ENCODE data around the gene EVX2. TPM values are rescaled to one million over a fixed set of nuclear protein-coding genes. Genes with fewer than 3 reads are reported as not detected.

EVX2 gene
- polyA plus RNA-seq, 1 donor from 2014 or later: not detected

DNA sequence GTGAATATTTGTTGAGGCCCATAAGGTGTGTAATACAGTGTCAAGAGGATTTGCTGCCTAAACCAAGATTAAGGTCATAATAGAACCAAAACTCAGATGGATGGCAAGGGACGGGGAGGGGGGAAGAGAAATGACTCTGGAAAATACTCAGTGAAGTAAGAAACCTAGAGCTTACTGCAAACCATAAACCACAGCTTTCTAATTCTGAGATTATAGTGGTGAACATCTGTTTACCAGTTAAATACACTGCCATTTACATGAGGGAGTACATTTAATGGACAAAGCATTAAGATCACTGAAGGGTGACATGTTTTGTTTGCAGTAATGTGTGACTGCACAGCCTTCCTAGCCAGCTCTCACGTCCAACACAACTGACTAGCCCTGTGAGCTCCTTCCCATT lies 19.8 kb downstream of the EVX2 start:
- Histone ChIP-seq H3K27me3 (ENCODE audit: insufficient read depth, low read depth, low read length) (peaks cover 82% of the 10 kb centered on the region), H3K79me2 (replicated peaks; ENCODE audit: insufficient read depth, low read length) (no peaks in the 10 kb centered on the region), H3F3A (ENCODE audit: insufficient read depth, low read length, poor library complexity, severe bottlenecking) (no peaks in the 10 kb centered on the region), H3K27ac (ENCODE audit: low read length) (no peak overlapping the region), H2AFZ (ENCODE audit: low read depth, low read length) (no peak overlapping the region), H3K4me3 (ENCODE audit: low read length) (no peak overlapping the region), H3K36me3 (ENCODE audit: insufficient read depth, low read length) (no peaks in the 10 kb centered on the region), H3K9me3 (ENCODE audit: low read length) (no peaks in the 10 kb centered on the region), H3K9ac (ENCODE audit: low read length) (no peak overlapping the region), H3K4me2 (ENCODE audit: low read length) (no peak overlapping the region), H3K9me2 (ENCODE audit: insufficient read depth, low read length) (no peaks in the 10 kb centered on the region), H4K20me1 (ENCODE audit: insufficient read depth) (no peaks in the 10 kb centered on the region)
- no peak for TF ChIP-seq MXI1 (conservative IDR thresholded peaks at IDR 0.05; ENCODE audit: poor library complexity, severe bottlenecking)
- TF ChIP-seq RAD21 (conservative IDR thresholded peaks at IDR 0.05): no peak
- TF ChIP-seq TAF1 (IDR thresholded peaks at IDR 0.05; ENCODE audit: low read depth): no peak
- TF ChIP-seq SMC3 (conservative IDR thresholded peaks at IDR 0.05; ENCODE audit: poor library complexity): no peak
- TF ChIP-seq, protein P1, sequence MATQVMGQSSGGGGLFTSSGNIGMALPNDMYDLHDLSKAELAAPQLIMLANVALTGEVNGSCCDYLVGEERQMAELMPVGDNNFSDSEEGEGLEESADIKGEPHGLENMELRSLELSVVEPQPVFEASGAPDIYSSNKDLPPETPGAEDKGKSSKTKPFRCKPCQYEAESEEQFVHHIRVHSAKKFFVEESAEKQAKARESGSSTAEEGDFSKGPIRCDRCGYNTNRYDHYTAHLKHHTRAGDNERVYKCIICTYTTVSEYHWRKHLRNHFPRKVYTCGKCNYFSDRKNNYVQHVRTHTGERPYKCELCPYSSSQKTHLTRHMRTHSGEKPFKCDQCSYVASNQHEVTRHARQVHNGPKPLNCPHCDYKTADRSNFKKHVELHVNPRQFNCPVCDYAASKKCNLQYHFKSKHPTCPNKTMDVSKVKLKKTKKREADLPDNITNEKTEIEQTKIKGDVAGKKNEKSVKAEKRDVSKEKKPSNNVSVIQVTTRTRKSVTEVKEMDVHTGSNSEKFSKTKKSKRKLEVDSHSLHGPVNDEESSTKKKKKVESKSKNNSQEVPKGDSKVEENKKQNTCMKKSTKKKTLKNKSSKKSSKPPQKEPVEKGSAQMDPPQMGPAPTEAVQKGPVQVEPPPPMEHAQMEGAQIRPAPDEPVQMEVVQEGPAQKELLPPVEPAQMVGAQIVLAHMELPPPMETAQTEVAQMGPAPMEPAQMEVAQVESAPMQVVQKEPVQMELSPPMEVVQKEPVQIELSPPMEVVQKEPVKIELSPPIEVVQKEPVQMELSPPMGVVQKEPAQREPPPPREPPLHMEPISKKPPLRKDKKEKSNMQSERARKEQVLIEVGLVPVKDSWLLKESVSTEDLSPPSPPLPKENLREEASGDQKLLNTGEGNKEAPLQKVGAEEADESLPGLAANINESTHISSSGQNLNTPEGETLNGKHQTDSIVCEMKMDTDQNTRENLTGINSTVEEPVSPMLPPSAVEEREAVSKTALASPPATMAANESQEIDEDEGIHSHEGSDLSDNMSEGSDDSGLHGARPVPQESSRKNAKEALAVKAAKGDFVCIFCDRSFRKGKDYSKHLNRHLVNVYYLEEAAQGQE (IDR thresholded peaks at IDR 0.05; ENCODE audit: borderline replicate concordance): no peak
- TF ChIP-seq, protein P2, sequence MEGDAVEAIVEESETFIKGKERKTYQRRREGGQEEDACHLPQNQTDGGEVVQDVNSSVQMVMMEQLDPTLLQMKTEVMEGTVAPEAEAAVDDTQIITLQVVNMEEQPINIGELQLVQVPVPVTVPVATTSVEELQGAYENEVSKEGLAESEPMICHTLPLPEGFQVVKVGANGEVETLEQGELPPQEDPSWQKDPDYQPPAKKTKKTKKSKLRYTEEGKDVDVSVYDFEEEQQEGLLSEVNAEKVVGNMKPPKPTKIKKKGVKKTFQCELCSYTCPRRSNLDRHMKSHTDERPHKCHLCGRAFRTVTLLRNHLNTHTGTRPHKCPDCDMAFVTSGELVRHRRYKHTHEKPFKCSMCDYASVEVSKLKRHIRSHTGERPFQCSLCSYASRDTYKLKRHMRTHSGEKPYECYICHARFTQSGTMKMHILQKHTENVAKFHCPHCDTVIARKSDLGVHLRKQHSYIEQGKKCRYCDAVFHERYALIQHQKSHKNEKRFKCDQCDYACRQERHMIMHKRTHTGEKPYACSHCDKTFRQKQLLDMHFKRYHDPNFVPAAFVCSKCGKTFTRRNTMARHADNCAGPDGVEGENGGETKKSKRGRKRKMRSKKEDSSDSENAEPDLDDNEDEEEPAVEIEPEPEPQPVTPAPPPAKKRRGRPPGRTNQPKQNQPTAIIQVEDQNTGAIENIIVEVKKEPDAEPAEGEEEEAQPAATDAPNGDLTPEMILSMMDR (IDR thresholded peaks at IDR 0.05; ENCODE audit: poor library complexity, severe bottlenecking): no peak
- TF ChIP-seq POLR2AphosphoS5 (IDR thresholded peaks at IDR 0.05): no peak
- no peak for TF ChIP-seq EZH2 (IDR thresholded peaks at IDR 0.05; ENCODE audit: borderline replicate concordance, insufficient read depth, low read length, poor library complexity, severe bottlenecking)
- TF ChIP-seq EP300 (conservative IDR thresholded peaks at IDR 0.05; ENCODE audit: poor library complexity, severe bottlenecking): no peak

DNA sequence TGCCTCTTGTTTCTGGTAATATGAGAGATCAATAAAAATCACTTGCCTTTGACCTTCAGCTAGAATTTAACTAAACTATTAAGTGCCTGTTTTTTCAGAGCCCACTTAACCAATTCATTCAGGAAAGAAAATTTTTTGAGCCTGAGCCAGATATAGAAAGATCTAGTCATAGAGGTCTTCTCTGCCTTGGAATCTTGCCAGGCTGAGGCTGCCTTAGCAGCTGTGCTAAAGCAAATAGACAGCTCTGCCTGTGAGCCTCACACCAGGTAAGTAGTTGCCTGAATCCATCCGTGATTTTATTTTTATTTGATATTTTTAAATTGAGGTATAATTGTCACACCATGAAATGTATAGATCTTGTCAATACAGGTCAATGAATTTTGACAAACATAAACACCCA lies 27.4 kb downstream of the EVX2 start:
- no peak for TF ChIP-seq TAF1 (IDR thresholded peaks at IDR 0.05; ENCODE audit: low read depth)
- TF ChIP-seq, protein P1 (IDR thresholded peaks at IDR 0.05; ENCODE audit: borderline replicate concordance): no peak
- TF ChIP-seq EZH2 (IDR thresholded peaks at IDR 0.05; ENCODE audit: borderline replicate concordance, insufficient read depth, low read length, poor library complexity, severe bottlenecking): no peak
- no peak for TF ChIP-seq MXI1 (conservative IDR thresholded peaks at IDR 0.05; ENCODE audit: poor library complexity, severe bottlenecking)
- TF ChIP-seq POLR2AphosphoS5 (IDR thresholded peaks at IDR 0.05): no peak
- TF ChIP-seq RAD21 (conservative IDR thresholded peaks at IDR 0.05): no peak
- no peak for TF ChIP-seq SMC3 (conservative IDR thresholded peaks at IDR 0.05; ENCODE audit: poor library complexity)
- TF ChIP-seq, protein P2 (IDR thresholded peaks at IDR 0.05; ENCODE audit: poor library complexity, severe bottlenecking): no peak
- no peak for TF ChIP-seq EP300 (conservative IDR thresholded peaks at IDR 0.05; ENCODE audit: poor library complexity, severe bottlenecking)
- H3K27me3 ChIP-seq (ENCODE audit: insufficient read depth, low read depth, low read length): peaks cover 18% of the 10 kb centered on the region

More for the DNA sequence above, 27.4 kb downstream of the EVX2 start:
- no peak overlapping the region for H3K9ac ChIP-seq (ENCODE audit: low read length)
- H3K4me2 ChIP-seq (ENCODE audit: low read length): no peak overlapping the region
- H4K20me1 ChIP-seq (ENCODE audit: insufficient read depth): no peaks in the 10 kb centered on the region
- H3F3A ChIP-seq (ENCODE audit: insufficient read depth, low read length, poor library complexity, severe bottlenecking): no peaks in the 10 kb centered on the region
- H3K79me2 ChIP-seq (replicated peaks; ENCODE audit: insufficient read depth, low read length): no peaks in the 10 kb centered on the region
- H3K27ac ChIP-seq (ENCODE audit: low read length): no peak overlapping the region
- no peak overlapping the region for H2AFZ ChIP-seq (ENCODE audit: low read depth, low read length)
- no peaks in the 10 kb centered on the region for H3K9me3 ChIP-seq (ENCODE audit: low read length)
- no peaks in the 10 kb centered on the region for H3K36me3 ChIP-seq (ENCODE audit: insufficient read depth, low read length)
- H3K4me3 ChIP-seq (ENCODE audit: low read length): no peak overlapping the region
- no peaks in the 10 kb centered on the region for H3K9me2 ChIP-seq (ENCODE audit: insufficient read depth, low read length)
